Right atrium auricular region (tissue), 2 donors: ENCODE data around the gene EXOC3. TPM values are rescaled to one million over a fixed set of nuclear protein-coding genes. Genes with fewer than 3 reads are reported as not detected.

Source experiments
- DNase-seq: peaks from one replicate; pipeline ENCODE4 v3.0.0-alpha.2; 2019; ENCODE audit warnings: low spot score
- H3K27ac ChIP-seq, 2 donors: fragments of 200-600 bp; sonication (generic); 1 replicate in 1 of 2; 2 replicates in 1 of 2; pipeline ENCODE4 v1.5.1; 2016 to 2019
- H3K27me3 ChIP-seq, 2 donors: fragments of 200-600 bp; sonication (generic); one replicate each; pipeline versions ENCODE4 v1.5.1 to v1.6.0; 2017 to 2019
- H3K36me3 ChIP-seq: fragments of 200-600 bp; sonication (generic); one replicate; pipeline ENCODE4 v1.5.1; 2016
- H3K4me1 ChIP-seq, 2 donors: fragments of 200-600 bp; sonication (generic); one replicate each; pipeline versions ENCODE4 v1.5.1 to v1.6.0; 2017 to 2019
- H3K4me3 ChIP-seq, 2 donors: fragments of 200-600 bp; sonication (generic); 1 replicate in 1 of 2; 2 replicates in 1 of 2; pipeline ENCODE4 v1.5.1; 2017 to 2019; ENCODE audit warnings: mild to moderate bottlenecking in 1 of 2, moderate library complexity in 1 of 2
- H3K9me3 ChIP-seq, 2 donors: fragments of 200-600 bp; sonication (generic); one replicate each; pipeline ENCODE4 v1.5.1; 2019
- total RNA-seq, 2 donors: library from RNA; depleted of rRNA; stranded (reverse); fragments of >200 nt; gene quantifications; one replicate each; pipeline ENCODE4 v1.1.0, GENCODE V29; 2016
- TF ChIP-seq, protein P1 (sequence below), 2 donors: fragments of 200-600 bp; sonication (generic); IDR thresholded peaks; one replicate each; pipeline ENCODE4 v1.5.1; 2019; ENCODE audit warnings: antibody characterized with exemption in 2 of 2

The EXOC3 gene
- total RNA-seq, 2 donors from 2014 or later, result 34.7 to 40.7 TPM

DNA sequence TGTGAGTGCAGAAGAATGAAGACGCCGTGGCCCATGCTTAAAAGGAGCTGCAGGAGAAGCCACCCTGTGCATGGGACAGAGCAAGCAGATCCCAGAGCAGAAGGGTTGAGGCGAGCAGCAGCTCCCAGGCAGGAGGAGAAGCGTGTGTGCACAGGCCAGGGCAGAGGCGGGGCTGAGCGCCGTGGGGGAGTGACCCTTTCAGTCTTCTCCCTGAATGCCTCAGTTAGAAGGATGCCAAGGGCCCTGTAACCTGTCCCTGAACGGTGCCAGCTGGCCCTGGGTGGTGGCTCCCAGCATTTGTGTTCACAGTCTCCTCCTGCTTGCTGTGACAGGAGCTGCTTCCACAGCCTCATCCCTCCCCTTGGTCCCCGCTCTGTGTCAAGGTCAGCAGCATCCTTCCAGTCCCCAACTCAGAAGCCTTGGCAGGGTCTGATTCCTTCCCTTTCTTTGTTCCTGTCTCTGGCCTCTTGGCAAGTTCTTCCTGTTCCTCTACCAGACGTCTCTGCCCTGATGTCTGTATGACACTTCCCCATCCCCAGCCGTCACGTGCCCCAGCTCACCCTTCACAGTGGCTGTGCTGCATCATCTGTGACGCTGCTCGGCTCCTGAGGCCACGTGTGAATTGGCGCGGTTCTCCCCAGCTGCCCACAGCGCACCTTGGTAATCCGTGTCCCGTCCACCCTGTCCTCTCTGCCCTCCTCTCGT lies 5.2 kb downstream of the EXOC3 start:
- DNase-seq, result no peak
- no peak overlapping the region for H3K27ac ChIP-seq
- H3K4me1 ChIP-seq, result peaks cover 0 to 11% of the 10 kb centered on the region in 2 donors
- peaks cover 60% of the 10 kb centered on the region for H3K36me3 ChIP-seq
- no peaks in the 10 kb centered on the region for H3K27me3 ChIP-seq
- TF ChIP-seq, protein P1, sequence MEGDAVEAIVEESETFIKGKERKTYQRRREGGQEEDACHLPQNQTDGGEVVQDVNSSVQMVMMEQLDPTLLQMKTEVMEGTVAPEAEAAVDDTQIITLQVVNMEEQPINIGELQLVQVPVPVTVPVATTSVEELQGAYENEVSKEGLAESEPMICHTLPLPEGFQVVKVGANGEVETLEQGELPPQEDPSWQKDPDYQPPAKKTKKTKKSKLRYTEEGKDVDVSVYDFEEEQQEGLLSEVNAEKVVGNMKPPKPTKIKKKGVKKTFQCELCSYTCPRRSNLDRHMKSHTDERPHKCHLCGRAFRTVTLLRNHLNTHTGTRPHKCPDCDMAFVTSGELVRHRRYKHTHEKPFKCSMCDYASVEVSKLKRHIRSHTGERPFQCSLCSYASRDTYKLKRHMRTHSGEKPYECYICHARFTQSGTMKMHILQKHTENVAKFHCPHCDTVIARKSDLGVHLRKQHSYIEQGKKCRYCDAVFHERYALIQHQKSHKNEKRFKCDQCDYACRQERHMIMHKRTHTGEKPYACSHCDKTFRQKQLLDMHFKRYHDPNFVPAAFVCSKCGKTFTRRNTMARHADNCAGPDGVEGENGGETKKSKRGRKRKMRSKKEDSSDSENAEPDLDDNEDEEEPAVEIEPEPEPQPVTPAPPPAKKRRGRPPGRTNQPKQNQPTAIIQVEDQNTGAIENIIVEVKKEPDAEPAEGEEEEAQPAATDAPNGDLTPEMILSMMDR (IDR thresholded peaks at IDR 0.05), result no peak
- H3K4me3 ChIP-seq, result no peak overlapping the region
- H3K9me3 ChIP-seq, result peaks cover 0 to 20% of the 10 kb centered on the region in 2 donors

DNA sequence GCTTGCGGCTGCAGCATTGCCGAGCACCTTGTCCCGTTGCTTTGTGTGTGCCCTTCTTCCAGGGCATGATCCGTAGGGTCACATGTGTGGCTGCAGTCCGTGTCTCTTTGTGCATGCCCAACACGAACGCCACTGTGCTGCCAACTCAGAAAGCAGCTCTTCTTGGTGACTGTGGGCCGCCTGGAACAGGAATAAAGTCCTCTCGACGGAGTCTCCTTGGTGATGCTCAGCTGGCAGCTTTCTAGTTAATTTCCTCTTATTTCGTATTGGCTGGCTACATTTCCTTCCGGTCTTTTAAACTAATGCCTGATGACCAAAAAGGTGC lies 5.8 kb downstream of the EXOC3 start:
- DNase-seq, result no peak
- Histone ChIP-seq H3K4me3 (no peak overlapping the region), H3K9me3 (peaks cover 0 to 20% of the 10 kb centered on the region in 2 donors), H3K27ac (no peak overlapping the region), H3K4me1 (peaks cover 0 to 8% of the 10 kb centered on the region in 2 donors), H3K36me3 (peaks cover 65% of the 10 kb centered on the region), H3K27me3 (no peaks in the 10 kb centered on the region)
- TF ChIP-seq, protein P1 (IDR thresholded peaks at IDR 0.05), result no peak

DNA sequence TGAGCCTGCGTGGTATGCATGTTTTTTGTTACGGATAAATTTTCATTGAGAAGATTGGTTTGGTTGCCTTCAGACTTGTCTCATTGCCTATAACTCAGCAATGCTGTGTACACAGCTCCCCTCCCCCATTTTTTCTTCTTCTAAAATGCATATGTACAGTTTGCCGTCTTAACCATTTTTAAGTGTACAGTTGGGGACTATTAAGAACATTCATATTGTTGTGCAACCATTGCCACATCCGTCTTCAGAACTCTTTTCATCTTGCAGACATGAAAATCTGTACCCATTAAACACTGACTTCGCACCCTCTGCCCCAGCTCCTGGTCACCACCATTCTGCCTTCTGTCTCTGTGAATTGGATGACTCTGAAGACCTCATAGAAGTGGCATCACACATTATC lies 6.2 kb downstream of the EXOC3 start:
- Histone ChIP-seq H3K4me1 (peaks cover 0 to 4% of the 10 kb centered on the region in 2 donors), H3K4me3 (no peak overlapping the region), H3K27ac (no peak overlapping the region), H3K27me3 (no peaks in the 10 kb centered on the region), H3K9me3 (peaks cover 0 to 20% of the 10 kb centered on the region in 2 donors), H3K36me3 (peaks cover 69% of the 10 kb centered on the region)
- no peak for DNase-seq
- TF ChIP-seq, protein P1 (IDR thresholded peaks at IDR 0.05), result no peak

DNA sequence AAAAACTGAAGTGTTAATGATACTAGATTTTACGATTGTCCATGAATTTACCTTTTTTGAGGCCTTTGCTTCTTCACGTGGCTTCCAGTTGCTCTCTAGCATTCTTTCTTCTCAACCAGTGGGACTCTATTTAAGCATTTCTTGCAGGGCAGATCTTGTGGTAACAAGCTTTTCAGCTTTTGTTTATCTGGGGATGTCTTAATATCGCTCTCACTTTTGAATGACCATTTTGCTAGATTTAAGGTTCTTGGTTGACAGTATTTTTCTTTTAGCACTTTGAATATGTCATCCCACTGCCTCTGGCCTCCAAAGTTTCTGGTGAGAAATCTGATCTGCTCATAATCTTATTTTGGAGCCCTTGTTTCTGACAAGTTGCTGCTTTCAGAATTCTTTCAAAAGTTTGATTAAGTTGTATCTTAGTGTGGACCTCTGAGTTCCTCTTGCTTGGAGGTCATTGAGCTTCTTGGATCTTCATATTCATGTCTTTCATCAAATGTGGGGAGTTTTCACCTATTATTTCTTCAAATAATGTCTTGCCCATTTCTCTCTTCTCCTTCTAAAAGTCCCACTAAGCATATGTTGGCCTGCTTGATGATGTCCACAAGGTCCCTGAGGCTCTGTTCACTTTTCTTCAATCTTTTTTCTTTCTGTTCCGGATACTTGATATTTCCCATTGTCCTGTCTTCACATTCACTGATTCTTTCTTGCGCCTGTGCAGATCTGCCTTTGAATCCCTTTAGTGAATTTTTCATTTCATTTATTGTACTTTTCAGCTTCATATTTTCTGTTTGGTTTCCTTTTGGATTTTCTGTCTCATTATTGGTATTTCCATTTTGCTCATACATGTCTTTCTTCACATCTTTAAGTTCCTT lies 8.8 kb downstream of the EXOC3 start:
- Histone ChIP-seq H3K27me3 (no peaks in the 10 kb centered on the region), H3K4me3 (no peak overlapping the region), H3K4me1 (no peaks in the 10 kb centered on the region), H3K9me3 (peaks cover 0 to 20% of the 10 kb centered on the region in 2 donors), H3K36me3 (peaks cover 81% of the 10 kb centered on the region), H3K27ac (no peak overlapping the region)
- DNase-seq, result no peak
- TF ChIP-seq, protein P1 (IDR thresholded peaks at IDR 0.05), result no peak

DNA sequence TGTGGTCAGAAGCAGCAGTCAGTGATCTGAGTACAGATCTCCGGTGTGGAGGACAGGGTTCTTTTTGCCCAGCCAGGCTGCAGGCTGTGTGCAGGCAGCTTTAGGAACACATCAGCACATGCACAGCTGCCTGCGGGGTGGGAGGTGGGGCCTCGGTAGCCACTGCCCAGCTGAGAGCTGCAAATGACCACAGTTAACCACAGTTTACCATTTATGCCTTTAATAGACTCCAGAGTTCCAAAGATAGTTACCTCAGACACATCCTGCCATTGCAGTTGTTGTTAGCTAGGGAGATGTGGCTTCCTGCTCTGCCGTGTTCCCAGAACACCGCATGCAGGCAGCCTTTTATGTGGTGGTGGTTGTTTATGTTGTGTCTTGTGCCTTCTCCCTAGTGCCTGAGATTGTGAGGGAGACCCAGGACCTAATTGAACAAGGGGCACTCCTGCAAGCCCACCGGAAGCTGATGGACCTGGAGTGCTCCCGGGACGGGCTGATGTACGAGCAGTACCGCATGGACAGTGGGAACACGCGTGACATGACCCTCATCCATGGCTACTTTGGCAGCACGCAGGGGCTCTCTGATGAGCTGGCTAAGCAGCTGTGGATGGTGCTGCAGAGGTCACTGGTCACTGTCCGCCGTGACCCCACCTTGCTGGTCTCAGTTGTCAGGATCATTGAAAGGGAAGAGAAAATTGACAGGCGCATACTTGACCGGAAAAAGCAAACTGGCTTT lies 10.2 kb downstream of the EXOC3 start:
- peaks cover 0 to 20% of the 10 kb centered on the region in 2 donors for H3K9me3 ChIP-seq
- no peaks in the 10 kb centered on the region for H3K27me3 ChIP-seq
- H3K4me1 ChIP-seq, result no peaks in the 10 kb centered on the region
- TF ChIP-seq, protein P1 (IDR thresholded peaks at IDR 0.05), result no peak
- H3K4me3 ChIP-seq, result no peak overlapping the region
- H3K27ac ChIP-seq, result no peak overlapping the region
- no peak for DNase-seq
- peaks cover 81% of the 10 kb centered on the region for H3K36me3 ChIP-seq
